Ramos (cell line): Measurements from ENCODE around the gene CAV2.

Experiments used
- in situ Hi-C: fragments of 300-500 bp; cut with MboI; formaldehyde crosslinking; loops from one replicate; pipeline ENCODE4 v1.14.3; 2022; ENCODE audit warnings: low sequenced_read_pairs; ENCODE audit not compliant: unreplicated experiment

The CAV2 gene

DNA sequence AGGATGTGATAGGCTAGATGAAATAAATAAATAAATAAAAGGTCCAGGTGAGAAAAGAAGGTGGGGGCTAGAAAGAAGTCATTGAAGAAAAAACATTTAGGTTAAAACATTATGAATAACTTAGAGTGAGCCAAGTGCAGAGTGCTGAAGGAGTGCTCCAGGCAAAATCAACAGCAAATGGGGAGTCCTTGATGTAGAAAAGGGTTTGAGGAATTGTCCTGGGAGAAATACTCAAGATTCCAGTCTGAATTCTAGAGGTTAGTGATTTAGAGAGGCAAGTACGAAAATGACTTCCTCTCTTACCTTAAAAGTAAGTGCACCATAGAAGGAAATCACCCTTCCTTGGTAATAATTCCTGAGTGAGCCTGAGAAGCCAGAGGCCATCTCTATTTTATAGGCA, 44.9 kb downstream of the CAV2 start:
- in situ Hi-C loops = no loop called here

- in situ Hi-C loops = no loop called here
Measured at GRCh38 chr7:116545411-116545993, 46.0 kb downstream of the CAV2 start.

GRCh38 chr7:116546054-116546453, 46.5 kb downstream of the CAV2 start:
- in situ Hi-C loops = no loop called here

DNA sequence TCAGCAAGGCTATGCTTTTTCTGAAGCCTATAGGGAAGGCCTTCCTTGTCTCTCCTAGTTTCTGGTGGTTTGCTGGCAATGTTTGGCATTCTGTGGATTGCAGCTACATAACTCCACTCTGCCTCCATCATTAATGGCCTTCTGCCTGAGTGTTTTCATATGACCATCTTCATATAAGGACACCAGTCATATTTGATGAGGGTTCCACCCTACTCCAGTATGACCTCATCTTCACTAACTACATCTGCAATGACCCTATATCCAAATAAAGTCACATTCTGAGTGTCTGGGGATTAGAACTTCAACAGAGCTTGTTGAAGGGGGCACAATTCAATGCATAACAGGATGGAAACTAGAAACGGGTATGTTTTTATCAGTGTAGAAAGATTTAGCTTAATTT, 47.4 kb downstream of the CAV2 start:
- in situ Hi-C loops = no loop called here

GRCh38 chr7:116547347-116547746, 47.8 kb downstream of the CAV2 start:
- in situ Hi-C loops = no loop called here

DNA sequence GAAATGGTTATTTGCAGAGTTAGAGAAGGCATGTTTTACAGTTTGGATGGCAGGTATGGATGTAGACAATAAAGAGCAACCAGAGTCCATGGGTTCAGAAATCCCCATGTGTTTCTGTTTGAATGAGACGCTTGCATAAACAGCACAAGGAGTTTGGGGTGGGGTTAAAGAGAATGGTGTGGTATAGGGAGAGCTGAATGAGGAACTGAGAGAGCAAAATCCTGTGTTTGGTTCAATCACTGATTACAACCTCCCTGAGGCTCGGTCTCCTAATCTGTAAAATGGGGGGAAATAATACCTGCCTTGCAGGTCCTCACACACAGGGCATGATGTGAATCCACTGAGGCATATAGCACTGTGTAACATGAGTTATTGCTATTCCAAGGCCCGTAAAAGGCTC, 49.0 kb downstream of the CAV2 start:
- in situ Hi-C loops = no loop called here

DNA sequence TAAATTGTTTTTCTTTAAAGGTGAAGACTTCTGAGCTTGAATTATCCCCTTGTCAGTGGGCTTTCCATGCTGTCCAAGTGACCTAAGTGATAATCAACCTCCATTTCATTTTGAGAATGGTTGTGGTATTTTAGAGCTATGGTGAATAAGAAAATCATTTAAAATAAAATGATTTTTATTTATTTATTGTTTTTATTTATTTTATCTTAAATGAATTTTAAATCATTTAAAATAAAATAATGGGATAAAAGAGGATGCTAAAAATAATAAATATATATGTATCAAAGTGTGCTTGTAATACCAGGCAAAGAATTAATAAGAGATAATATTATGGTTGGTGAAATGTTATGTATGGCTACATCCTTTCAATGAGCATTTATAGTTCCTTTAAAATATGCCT, 49.8 kb downstream of the CAV2 start:
- in situ Hi-C loops = no loop called here

GRCh38 chr7:116551692-116552091, 52.2 kb downstream of the CAV2 start:
- in situ Hi-C loops = no loop called here

- in situ Hi-C loops = no loop called here
Measured at GRCh38 chr7:116552602-116553001, 53.1 kb downstream of the CAV2 start.

DNA sequence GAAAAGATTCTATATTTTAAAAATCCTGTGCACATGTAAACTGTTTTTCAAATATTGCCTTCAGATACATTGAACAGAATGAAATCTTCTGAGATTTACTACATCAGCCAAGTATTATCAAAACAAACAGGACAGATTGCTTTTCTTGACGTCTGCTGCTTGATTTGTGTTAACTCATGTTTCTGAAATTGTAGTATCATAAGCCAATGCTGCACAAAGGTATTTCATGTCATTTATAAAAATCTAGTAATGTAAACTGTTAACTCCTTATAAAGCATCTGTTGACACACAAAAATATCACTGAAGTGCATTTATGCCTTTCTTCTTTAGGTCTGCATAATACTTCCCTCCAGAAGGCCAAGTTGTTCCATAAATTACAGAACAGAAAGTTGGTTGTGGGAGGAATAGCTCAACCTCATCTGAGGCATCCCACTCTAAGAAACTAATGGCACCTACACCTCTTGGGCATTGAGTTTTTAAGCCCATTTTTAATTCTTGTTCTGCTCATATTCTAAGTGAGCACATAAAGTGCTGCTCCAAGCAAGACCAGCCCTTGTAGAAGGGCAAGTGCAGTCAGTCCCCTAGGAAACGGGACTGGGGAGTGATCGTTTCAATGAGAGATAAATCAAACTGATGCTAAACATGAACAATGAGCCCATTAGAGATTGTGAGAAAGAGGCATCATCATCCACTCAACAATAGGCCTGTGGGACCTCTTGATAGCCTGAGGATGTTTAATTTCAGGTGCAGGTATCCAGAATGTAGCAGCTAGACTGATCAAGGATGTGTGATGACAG, 53.8 kb downstream of the CAV2 start:
- in situ Hi-C loops = no loop called here

DNA sequence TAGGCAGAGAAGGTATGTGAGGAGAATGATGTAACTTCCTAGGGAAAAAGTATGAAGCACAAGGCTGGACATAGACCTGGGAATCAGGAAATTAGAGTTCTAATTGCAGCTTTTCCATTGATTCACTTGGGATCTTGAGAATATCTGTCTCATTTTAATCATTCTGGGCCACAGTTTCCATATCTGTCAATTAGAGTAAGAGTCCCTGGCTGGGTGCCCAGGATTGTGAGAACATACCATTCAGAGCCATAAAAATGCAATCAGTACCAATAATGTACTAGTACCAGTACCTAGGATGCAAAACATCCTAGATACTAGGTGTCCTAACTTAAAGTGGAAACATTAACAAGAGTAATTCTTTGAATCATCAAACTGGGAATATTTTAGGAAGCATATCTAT, 54.9 kb downstream of the CAV2 start:
- in situ Hi-C loops = no loop called here

GRCh38 chr7:116554911-116555310, 55.4 kb downstream of the CAV2 start:
- in situ Hi-C loops = no loop called here

GRCh38 chr7:116557066-116557585, 57.6 kb downstream of the CAV2 start:
- in situ Hi-C loops = no loop called here

- in situ Hi-C loops = no loop called here
Measured at GRCh38 chr7:116557901-116558300, 58.4 kb downstream of the CAV2 start.
